ENCODE results near the gene ACTBL2. TPM values are rescaled to one million over a fixed set of nuclear protein-coding genes. Genes with fewer than 3 reads are reported as not detected.

Gene ACTBL2
- total RNA-seq, 1 donor from 2014 or later = not detected

- intact Hi-C loops (cut with DNase I) = no loop called here
- Histone ChIP-seq H3K27ac (no peak overlapping the region), H3K4me1 (no peaks in the 10 kb centered on the region), H3K36me3 (no peaks in the 10 kb centered on the region), H3K4me3 (no peak overlapping the region), H3K27me3 (no peaks in the 10 kb centered on the region), H3K9me3 (no peaks in the 10 kb centered on the region)
- DNase-seq (no peak), ATAC-seq (no peak)
- TF ChIP-seq, protein P1, sequence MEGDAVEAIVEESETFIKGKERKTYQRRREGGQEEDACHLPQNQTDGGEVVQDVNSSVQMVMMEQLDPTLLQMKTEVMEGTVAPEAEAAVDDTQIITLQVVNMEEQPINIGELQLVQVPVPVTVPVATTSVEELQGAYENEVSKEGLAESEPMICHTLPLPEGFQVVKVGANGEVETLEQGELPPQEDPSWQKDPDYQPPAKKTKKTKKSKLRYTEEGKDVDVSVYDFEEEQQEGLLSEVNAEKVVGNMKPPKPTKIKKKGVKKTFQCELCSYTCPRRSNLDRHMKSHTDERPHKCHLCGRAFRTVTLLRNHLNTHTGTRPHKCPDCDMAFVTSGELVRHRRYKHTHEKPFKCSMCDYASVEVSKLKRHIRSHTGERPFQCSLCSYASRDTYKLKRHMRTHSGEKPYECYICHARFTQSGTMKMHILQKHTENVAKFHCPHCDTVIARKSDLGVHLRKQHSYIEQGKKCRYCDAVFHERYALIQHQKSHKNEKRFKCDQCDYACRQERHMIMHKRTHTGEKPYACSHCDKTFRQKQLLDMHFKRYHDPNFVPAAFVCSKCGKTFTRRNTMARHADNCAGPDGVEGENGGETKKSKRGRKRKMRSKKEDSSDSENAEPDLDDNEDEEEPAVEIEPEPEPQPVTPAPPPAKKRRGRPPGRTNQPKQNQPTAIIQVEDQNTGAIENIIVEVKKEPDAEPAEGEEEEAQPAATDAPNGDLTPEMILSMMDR (IDR thresholded peaks at IDR 0.05) = no peak
These were observed 34.6 kb upstream of the ACTBL2 start for GRCh38 chr5:57517250-57517649.

DNA sequence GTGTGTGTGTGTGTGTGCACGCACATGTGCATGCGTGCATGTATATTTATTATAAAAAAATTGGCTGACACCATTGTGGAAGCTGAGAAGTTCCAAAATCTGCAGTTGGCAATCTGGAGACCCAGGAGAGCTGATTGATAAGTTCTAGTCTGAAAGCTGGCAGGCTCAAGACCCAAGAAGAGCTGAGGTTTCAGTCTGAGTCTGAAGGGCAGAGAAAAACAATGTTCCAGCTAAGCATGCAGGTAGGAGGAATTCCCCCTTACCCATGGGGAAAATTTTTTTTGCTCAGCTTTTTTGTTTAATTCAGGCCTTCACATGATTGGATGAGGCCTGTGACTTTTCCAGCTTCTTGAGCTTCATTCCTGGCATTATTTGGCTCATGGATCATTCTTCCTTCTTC is 31.2 kb upstream of the ACTBL2 start:
- H3K9me3 ChIP-seq = no peaks in the 10 kb centered on the region
- H3K4me1 ChIP-seq = no peaks in the 10 kb centered on the region
- DNase-seq (no peak), ATAC-seq (no peak)
- no peak overlapping the region for H3K27ac ChIP-seq
- intact Hi-C loops (cut with DNase I) = no loop called here
- no peak overlapping the region for H3K4me3 ChIP-seq
- no peaks in the 10 kb centered on the region for H3K36me3 ChIP-seq
- H3K27me3 ChIP-seq = no peaks in the 10 kb centered on the region
- TF ChIP-seq, protein P1 (IDR thresholded peaks at IDR 0.05) = no peak

DNA sequence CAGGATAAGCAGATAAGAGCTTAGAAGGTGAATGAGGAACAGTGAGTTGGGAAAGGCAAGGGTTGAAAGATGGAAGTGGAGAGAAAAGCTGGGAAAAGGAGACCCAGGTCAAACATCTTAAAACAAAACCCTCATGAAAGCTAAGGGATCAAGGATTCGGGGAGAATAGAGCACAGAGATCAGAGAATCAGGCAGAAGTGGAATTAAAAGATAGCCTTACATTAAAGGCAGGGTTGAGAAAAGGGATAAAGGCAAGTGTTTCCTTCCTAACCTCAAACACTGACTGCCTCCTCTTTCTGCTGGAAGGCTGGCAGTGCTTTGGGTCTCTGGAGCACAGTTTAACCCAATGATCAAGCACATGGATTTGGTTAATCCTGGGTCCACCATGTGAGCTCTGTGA is 28.7 kb upstream of the ACTBL2 start:
- Histone ChIP-seq H3K27me3 (no peaks in the 10 kb centered on the region), H3K27ac (no peak overlapping the region), H3K4me1 (no peaks in the 10 kb centered on the region), H3K9me3 (no peaks in the 10 kb centered on the region), H3K4me3 (no peak overlapping the region), H3K36me3 (no peaks in the 10 kb centered on the region)
- DNase-seq = no peak
- ATAC-seq = no peak
- intact Hi-C loops (cut with DNase I) = no loop called here
- TF ChIP-seq, protein P1 (IDR thresholded peaks at IDR 0.05) = no peak

DNA sequence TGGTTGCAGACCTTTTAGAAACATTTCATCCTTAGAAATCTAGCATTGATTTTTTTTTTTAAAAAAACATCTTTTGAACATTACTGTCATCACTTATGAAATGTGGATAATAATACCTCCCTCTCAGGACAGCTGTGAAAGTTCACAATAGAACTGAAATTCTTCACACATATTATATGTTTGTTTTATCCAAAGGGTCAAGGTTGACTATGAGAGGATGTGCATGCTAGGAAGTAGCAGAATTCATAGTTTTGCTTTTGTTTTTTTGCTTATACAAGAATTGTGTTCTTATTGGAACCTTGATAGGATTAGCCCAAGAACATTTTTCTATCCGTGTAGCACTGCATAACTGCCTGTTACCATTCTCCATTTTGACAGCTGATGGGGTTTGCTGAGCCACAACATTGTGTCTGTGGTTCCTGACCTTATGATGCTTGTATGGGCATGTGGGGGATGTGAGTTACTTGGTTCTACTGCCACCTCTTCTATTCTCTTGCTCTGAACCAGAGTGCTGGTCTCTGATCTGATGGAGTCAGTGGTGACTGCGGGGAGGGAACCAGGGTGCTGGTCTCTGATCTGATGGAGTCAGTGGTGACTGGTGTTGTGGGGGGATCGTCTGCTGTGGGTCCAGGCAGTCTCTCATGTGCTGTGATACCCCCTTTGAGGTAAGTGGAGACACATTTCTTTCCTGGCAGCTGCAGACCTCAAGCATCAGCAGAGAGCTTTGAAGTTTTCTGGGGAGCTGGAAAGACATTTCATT is 27.1 kb upstream of the ACTBL2 start:
- DNase-seq (no peak), ATAC-seq (no peak)
- Histone ChIP-seq H3K27ac (no peak overlapping the region), H3K27me3 (no peaks in the 10 kb centered on the region), H3K9me3 (no peaks in the 10 kb centered on the region), H3K4me3 (no peak overlapping the region), H3K4me1 (no peaks in the 10 kb centered on the region), H3K36me3 (no peaks in the 10 kb centered on the region)
- TF ChIP-seq, protein P1 (IDR thresholded peaks at IDR 0.05) = no peak
- intact Hi-C loops (cut with DNase I) = no loop called here

- no peaks in the 10 kb centered on the region for H3K27me3 ChIP-seq
- no peak for DNase-seq
- H3K36me3 ChIP-seq = no peaks in the 10 kb centered on the region
- intact Hi-C loops (cut with DNase I) = no loop called here
- H3K27ac ChIP-seq = no peak overlapping the region
- TF ChIP-seq, protein P1 (IDR thresholded peaks at IDR 0.05) = no peak
- no peaks in the 10 kb centered on the region for H3K4me1 ChIP-seq
- H3K9me3 ChIP-seq = no peaks in the 10 kb centered on the region
- H3K4me3 ChIP-seq = no peak overlapping the region
- ATAC-seq = no peak
These were observed 25.6 kb upstream of the ACTBL2 start for GRCh38 chr5:57508211-57508610.
